ENCODE data around the gene CALHM3. TPM values are rescaled to one million over a fixed set of nuclear protein-coding genes. Genes with fewer than 3 reads are reported as not detected.

Gene CALHM3
- polyA plus RNA-seq, 1 donor from 2014 or later = not detected

DNA sequence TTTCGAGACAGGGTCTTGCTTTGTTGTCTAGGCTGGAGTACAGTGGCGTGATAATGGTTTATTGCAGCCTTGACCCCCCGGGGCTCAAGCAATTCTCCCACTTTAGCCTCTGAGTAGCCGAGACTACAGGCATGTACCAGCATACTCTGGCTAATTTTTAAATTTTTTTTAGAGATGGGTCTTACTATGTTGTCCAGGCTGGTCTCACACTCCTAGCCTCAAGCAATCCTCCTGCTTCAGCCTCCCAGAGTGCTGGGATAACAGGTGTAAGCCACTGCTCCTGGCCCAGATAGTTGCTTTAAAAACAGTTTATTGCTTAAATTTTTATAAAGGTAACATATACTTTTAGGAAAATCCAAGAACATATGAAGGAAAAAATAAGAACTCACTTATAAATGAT lies 40.8 kb upstream of the CALHM3 start:
- H3K27me3 ChIP-seq (ENCODE audit: insufficient read depth, low read depth, low read length) = no peaks in the 10 kb centered on the region

DNA sequence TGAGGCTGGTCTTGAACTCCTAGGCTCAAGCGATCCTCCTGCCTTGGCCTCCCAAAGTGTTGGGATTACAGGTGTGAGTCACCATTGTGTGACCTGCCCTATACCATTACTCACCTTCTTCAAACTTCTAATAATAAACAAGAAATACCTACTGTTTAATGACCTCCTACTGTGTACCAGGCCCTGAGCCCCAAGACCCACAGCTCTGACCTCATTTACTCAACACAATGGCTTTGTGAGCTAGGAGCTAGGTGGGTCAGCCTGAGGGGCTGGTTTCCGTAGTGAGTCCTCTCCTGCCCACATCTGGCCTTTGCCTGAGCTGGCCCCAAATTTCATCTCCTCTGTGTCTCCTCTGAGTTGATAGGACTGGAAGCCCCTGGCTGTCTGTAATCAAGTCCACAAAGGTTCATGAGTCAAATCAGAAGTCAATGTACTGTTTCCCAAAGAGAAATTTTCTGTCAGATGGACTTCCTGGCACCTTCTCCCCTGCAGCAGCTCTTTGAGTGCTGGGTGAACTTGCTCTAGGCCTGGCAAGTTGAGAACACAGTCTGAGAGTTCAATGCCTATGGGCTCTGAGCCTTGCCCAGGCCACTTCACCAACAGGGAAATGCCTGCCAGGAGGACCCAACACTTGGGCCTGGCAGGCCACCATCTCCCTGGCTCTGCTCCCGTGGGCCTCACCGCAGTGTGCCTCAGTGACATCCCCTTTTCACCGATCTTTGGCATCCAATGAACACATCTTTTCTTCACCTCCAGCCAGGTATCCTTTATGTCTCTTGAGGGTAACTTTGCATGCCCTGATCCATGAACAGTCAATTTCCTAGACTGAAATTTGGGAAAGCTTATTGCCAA lies 38.4 kb upstream of the CALHM3 start:
- Histone ChIP-seq H4K20me1 (ENCODE audit: insufficient read depth) (no peaks in the 10 kb centered on the region), H2AFZ (ENCODE audit: low read depth, low read length) (no peak overlapping the region), H3K9me2 (ENCODE audit: insufficient read depth, low read length) (no peaks in the 10 kb centered on the region), H3K27me3 (ENCODE audit: insufficient read depth, low read depth, low read length) (no peaks in the 10 kb centered on the region), H3K4me3 (ENCODE audit: low read length) (no peak overlapping the region), H3K9ac (ENCODE audit: low read length) (no peak overlapping the region), H3K9me3 (ENCODE audit: low read length) (no peaks in the 10 kb centered on the region), H3F3A (ENCODE audit: insufficient read depth, low read length, poor library complexity, severe bottlenecking) (no peaks in the 10 kb centered on the region), H3K79me2 (replicated peaks; ENCODE audit: insufficient read depth, low read length) (no peaks in the 10 kb centered on the region), H3K27ac (ENCODE audit: low read length) (no peak overlapping the region), H3K36me3 (ENCODE audit: insufficient read depth, low read length) (no peaks in the 10 kb centered on the region), H3K4me2 (ENCODE audit: low read length) (no peak overlapping the region)
- no peak for TF ChIP-seq POLR2AphosphoS5 (IDR thresholded peaks at IDR 0.05)
- TF ChIP-seq MXI1 (conservative IDR thresholded peaks at IDR 0.05; ENCODE audit: poor library complexity, severe bottlenecking) = no peak
- TF ChIP-seq RAD21 (conservative IDR thresholded peaks at IDR 0.05) = no peak
- TF ChIP-seq TAF1 (IDR thresholded peaks at IDR 0.05; ENCODE audit: low read depth) = no peak
- TF ChIP-seq EZH2 (IDR thresholded peaks at IDR 0.05; ENCODE audit: borderline replicate concordance, insufficient read depth, low read length, poor library complexity, severe bottlenecking) = no peak
- TF ChIP-seq SMC3 (conservative IDR thresholded peaks at IDR 0.05; ENCODE audit: poor library complexity) = no peak
- TF ChIP-seq, protein P1, sequence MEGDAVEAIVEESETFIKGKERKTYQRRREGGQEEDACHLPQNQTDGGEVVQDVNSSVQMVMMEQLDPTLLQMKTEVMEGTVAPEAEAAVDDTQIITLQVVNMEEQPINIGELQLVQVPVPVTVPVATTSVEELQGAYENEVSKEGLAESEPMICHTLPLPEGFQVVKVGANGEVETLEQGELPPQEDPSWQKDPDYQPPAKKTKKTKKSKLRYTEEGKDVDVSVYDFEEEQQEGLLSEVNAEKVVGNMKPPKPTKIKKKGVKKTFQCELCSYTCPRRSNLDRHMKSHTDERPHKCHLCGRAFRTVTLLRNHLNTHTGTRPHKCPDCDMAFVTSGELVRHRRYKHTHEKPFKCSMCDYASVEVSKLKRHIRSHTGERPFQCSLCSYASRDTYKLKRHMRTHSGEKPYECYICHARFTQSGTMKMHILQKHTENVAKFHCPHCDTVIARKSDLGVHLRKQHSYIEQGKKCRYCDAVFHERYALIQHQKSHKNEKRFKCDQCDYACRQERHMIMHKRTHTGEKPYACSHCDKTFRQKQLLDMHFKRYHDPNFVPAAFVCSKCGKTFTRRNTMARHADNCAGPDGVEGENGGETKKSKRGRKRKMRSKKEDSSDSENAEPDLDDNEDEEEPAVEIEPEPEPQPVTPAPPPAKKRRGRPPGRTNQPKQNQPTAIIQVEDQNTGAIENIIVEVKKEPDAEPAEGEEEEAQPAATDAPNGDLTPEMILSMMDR (IDR thresholded peaks at IDR 0.05; ENCODE audit: poor library complexity, severe bottlenecking) = no peak
- no peak for TF ChIP-seq EP300 (conservative IDR thresholded peaks at IDR 0.05; ENCODE audit: poor library complexity, severe bottlenecking)
- TF ChIP-seq, protein P2, sequence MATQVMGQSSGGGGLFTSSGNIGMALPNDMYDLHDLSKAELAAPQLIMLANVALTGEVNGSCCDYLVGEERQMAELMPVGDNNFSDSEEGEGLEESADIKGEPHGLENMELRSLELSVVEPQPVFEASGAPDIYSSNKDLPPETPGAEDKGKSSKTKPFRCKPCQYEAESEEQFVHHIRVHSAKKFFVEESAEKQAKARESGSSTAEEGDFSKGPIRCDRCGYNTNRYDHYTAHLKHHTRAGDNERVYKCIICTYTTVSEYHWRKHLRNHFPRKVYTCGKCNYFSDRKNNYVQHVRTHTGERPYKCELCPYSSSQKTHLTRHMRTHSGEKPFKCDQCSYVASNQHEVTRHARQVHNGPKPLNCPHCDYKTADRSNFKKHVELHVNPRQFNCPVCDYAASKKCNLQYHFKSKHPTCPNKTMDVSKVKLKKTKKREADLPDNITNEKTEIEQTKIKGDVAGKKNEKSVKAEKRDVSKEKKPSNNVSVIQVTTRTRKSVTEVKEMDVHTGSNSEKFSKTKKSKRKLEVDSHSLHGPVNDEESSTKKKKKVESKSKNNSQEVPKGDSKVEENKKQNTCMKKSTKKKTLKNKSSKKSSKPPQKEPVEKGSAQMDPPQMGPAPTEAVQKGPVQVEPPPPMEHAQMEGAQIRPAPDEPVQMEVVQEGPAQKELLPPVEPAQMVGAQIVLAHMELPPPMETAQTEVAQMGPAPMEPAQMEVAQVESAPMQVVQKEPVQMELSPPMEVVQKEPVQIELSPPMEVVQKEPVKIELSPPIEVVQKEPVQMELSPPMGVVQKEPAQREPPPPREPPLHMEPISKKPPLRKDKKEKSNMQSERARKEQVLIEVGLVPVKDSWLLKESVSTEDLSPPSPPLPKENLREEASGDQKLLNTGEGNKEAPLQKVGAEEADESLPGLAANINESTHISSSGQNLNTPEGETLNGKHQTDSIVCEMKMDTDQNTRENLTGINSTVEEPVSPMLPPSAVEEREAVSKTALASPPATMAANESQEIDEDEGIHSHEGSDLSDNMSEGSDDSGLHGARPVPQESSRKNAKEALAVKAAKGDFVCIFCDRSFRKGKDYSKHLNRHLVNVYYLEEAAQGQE (IDR thresholded peaks at IDR 0.05; ENCODE audit: borderline replicate concordance) = no peak

More for the DNA sequence above, 40.8 kb upstream of the CALHM3 start:
- H3K9ac ChIP-seq (ENCODE audit: low read length) = no peak overlapping the region
- H2AFZ ChIP-seq (ENCODE audit: low read depth, low read length) = no peak overlapping the region
- no peaks in the 10 kb centered on the region for H3F3A ChIP-seq (ENCODE audit: insufficient read depth, low read length, poor library complexity, severe bottlenecking)
- H3K9me3 ChIP-seq (ENCODE audit: low read length) = no peaks in the 10 kb centered on the region
- TF ChIP-seq EP300 (conservative IDR thresholded peaks at IDR 0.05; ENCODE audit: poor library complexity, severe bottlenecking) (no peak), SMC3 (conservative IDR thresholded peaks at IDR 0.05; ENCODE audit: poor library complexity) (no peak), POLR2AphosphoS5 (IDR thresholded peaks at IDR 0.05) (no peak), MXI1 (conservative IDR thresholded peaks at IDR 0.05; ENCODE audit: poor library complexity, severe bottlenecking) (no peak), EZH2 (IDR thresholded peaks at IDR 0.05; ENCODE audit: borderline replicate concordance, insufficient read depth, low read length, poor library complexity, severe bottlenecking) (no peak), TAF1 (IDR thresholded peaks at IDR 0.05; ENCODE audit: low read depth) (no peak), RAD21 (conservative IDR thresholded peaks at IDR 0.05) (no peak)
- TF ChIP-seq, protein P2 (IDR thresholded peaks at IDR 0.05; ENCODE audit: borderline replicate concordance) = no peak
- TF ChIP-seq, protein P1 (IDR thresholded peaks at IDR 0.05; ENCODE audit: poor library complexity, severe bottlenecking) = no peak
- H3K79me2 ChIP-seq (replicated peaks; ENCODE audit: insufficient read depth, low read length) = no peaks in the 10 kb centered on the region
- no peak overlapping the region for H3K4me2 ChIP-seq (ENCODE audit: low read length)
- no peak overlapping the region for H3K27ac ChIP-seq (ENCODE audit: low read length)
- no peaks in the 10 kb centered on the region for H3K9me2 ChIP-seq (ENCODE audit: insufficient read depth, low read length)
- no peaks in the 10 kb centered on the region for H4K20me1 ChIP-seq (ENCODE audit: insufficient read depth)
- no peaks in the 10 kb centered on the region for H3K36me3 ChIP-seq (ENCODE audit: insufficient read depth, low read length)
- H3K4me3 ChIP-seq (ENCODE audit: low read length) = no peak overlapping the region
